KOPT-K1 (cell line): Measurements from ENCODE around the gene CACNB2.

ENCODE experiments used
- H3K27ac ChIP-seq: fragments of 200-600 bp; sonication (generic); 2 replicates; pipeline ENCODE4 v1.5.1; 2016; ENCODE audit warnings: antibody characterized with exemption, mild to moderate bottlenecking, low read depth, low read length; ENCODE audit not compliant: poor library complexity, severe bottlenecking
- H3K36me3 ChIP-seq: fragments of 200-600 bp; sonication (generic); 2 replicates; pipeline ENCODE4 v1.5.1; 2017; ENCODE audit warnings: antibody characterized with exemption, mild to moderate bottlenecking, low read length, moderate library complexity; ENCODE audit not compliant: insufficient read depth
- H3K9me3 ChIP-seq: fragments of 200-600 bp; sonication (generic); 2 replicates; pipeline ENCODE4 v1.5.1; 2017; ENCODE audit warnings: antibody characterized with exemption, low read length, mild to moderate bottlenecking; ENCODE audit not compliant: insufficient read depth, poor library complexity, severe bottlenecking

The CACNB2 gene

GRCh38 chr10:18223898-18224297, 83.7 kb downstream of the CACNB2 start:
- no peak overlapping the region for H3K27ac ChIP-seq
- H3K9me3 ChIP-seq = no peaks in the 10 kb centered on the region
- H3K36me3 ChIP-seq = no peaks in the 10 kb centered on the region

- Histone ChIP-seq H3K27ac (no peak overlapping the region), H3K36me3 (no peaks in the 10 kb centered on the region)
These were observed 84.6 kb downstream of the CACNB2 start for GRCh38 chr10:18224626-18225445.

GRCh38 chr10:18226336-18226735, 86.1 kb downstream of the CACNB2 start:
- no peak overlapping the region for H3K27ac ChIP-seq
- H3K36me3 ChIP-seq = no peaks in the 10 kb centered on the region
- H3K9me3 ChIP-seq = no peaks in the 10 kb centered on the region

More at GRCh38 chr10:18224626-18225445, 84.6 kb downstream of the CACNB2 start:
- no peaks in the 10 kb centered on the region for H3K9me3 ChIP-seq

GRCh38 chr10:18229826-18230225, 89.6 kb downstream of the CACNB2 start:
- no peaks in the 10 kb centered on the region for H3K36me3 ChIP-seq
- H3K27ac ChIP-seq = no peak overlapping the region
- no peaks in the 10 kb centered on the region for H3K9me3 ChIP-seq

GRCh38 chr10:18230794-18231193, 90.6 kb downstream of the CACNB2 start:
- Histone ChIP-seq H3K27ac (no peak overlapping the region), H3K36me3 (no peaks in the 10 kb centered on the region), H3K9me3 (no peaks in the 10 kb centered on the region)

- H3K36me3 ChIP-seq = no peaks in the 10 kb centered on the region
- no peak overlapping the region for H3K27ac ChIP-seq
- no peaks in the 10 kb centered on the region for H3K9me3 ChIP-seq
These were observed 91.3 kb downstream of the CACNB2 start for GRCh38 chr10:18231480-18231879.

GRCh38 chr10:18233775-18234174, 93.6 kb downstream of the CACNB2 start:
- Histone ChIP-seq H3K9me3 (no peaks in the 10 kb centered on the region), H3K27ac (no peak overlapping the region), H3K36me3 (no peaks in the 10 kb centered on the region)

GRCh38 chr10:18235477-18235876, 95.3 kb downstream of the CACNB2 start:
- H3K27ac ChIP-seq = no peak overlapping the region
- H3K36me3 ChIP-seq = no peaks in the 10 kb centered on the region
- no peaks in the 10 kb centered on the region for H3K9me3 ChIP-seq

GRCh38 chr10:18236756-18237155, 96.5 kb downstream of the CACNB2 start:
- Histone ChIP-seq H3K27ac (no peak overlapping the region), H3K9me3 (no peaks in the 10 kb centered on the region), H3K36me3 (no peaks in the 10 kb centered on the region)

GRCh38 chr10:18238870-18239485, 98.8 kb downstream of the CACNB2 start:
- H3K36me3 ChIP-seq = no peaks in the 10 kb centered on the region
- H3K27ac ChIP-seq = no peak overlapping the region
- no peaks in the 10 kb centered on the region for H3K9me3 ChIP-seq

- Histone ChIP-seq H3K36me3 (no peaks in the 10 kb centered on the region), H3K27ac (no peak overlapping the region), H3K9me3 (no peaks in the 10 kb centered on the region)
These were observed 100.1 kb downstream of the CACNB2 start for GRCh38 chr10:18240185-18240882.

- no peaks in the 10 kb centered on the region for H3K9me3 ChIP-seq
- H3K36me3 ChIP-seq = no peaks in the 10 kb centered on the region
These were observed 106.7 kb downstream of the CACNB2 start for GRCh38 chr10:18246967-18247366.

GRCh38 chr10:18252086-18252485, 111.9 kb downstream of the CACNB2 start:
- H3K27ac ChIP-seq = no peak overlapping the region
- no peaks in the 10 kb centered on the region for H3K36me3 ChIP-seq
- H3K9me3 ChIP-seq = no peaks in the 10 kb centered on the region

More at GRCh38 chr10:18246967-18247366, 106.7 kb downstream of the CACNB2 start:
- no peak overlapping the region for H3K27ac ChIP-seq

- Histone ChIP-seq H3K9me3 (no peaks in the 10 kb centered on the region), H3K27ac (no peak overlapping the region), H3K36me3 (no peaks in the 10 kb centered on the region)
These were observed 113.9 kb downstream of the CACNB2 start for GRCh38 chr10:18254086-18254485.

- Histone ChIP-seq H3K9me3 (no peaks in the 10 kb centered on the region), H3K27ac (no peak overlapping the region)
These were observed 114.5 kb downstream of the CACNB2 start for GRCh38 chr10:18254692-18255091.

More at GRCh38 chr10:18254692-18255091, 114.5 kb downstream of the CACNB2 start:
- H3K36me3 ChIP-seq = no peaks in the 10 kb centered on the region
